ENCODE data around the gene FBXW7. TPM values are rescaled to one million over a fixed set of nuclear protein-coding genes. Genes with fewer than 3 reads are reported as not detected.

FBXW7 gene, protein sequence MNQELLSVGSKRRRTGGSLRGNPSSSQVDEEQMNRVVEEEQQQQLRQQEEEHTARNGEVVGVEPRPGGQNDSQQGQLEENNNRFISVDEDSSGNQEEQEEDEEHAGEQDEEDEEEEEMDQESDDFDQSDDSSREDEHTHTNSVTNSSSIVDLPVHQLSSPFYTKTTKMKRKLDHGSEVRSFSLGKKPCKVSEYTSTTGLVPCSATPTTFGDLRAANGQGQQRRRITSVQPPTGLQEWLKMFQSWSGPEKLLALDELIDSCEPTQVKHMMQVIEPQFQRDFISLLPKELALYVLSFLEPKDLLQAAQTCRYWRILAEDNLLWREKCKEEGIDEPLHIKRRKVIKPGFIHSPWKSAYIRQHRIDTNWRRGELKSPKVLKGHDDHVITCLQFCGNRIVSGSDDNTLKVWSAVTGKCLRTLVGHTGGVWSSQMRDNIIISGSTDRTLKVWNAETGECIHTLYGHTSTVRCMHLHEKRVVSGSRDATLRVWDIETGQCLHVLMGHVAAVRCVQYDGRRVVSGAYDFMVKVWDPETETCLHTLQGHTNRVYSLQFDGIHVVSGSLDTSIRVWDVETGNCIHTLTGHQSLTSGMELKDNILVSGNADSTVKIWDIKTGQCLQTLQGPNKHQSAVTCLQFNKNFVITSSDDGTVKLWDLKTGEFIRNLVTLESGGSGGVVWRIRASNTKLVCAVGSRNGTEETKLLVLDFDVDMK
- total RNA-seq: 10 to 100 TPM; 35.3 to 36.8 TPM

DNA sequence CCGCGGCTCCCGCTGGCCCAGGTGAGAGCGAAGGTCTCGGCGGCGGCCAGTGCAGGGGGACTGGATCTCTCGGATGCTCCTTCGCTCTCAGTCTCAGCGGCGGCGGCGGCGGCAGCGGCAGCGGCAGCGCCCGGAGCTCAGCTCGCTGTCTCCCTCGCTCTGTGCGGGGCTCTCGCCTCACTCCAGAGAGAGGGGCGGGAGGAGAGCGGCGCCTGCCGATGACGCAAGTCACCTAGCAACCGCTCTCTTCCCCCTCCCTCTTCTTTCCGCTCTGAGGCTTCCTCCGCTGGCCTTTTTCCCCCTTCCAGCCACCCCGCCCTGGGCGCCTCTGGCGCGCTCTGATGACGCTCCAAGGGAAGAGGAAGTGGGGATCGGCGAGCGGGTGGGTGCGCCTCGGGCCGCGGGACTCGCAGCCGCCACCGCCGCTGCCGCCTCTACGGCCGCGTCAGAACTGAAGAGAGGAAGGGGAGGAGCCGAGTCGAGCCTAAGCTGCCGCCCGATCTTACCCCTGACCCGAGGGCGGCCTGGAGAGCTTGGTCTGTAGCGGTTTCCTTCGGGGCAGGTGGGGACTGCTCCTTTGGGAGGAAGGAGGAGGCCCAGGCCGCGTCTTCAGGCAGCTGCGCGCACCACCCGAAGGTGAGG, at the start of gene FBXW7:
TSS of gene FBXW7 (minus strand) at position 190 of the 642 bp plus-strand sequence. CDS start 124,289 bp downstream, outside the sequence.

Small RNA genes lying within 50 kb of the gene (small RNA-seq; reads per million reads assigned to genes)
- 1.1 to 2.5 reads per million in 2 donors for gene MIR3140

Other genes starting within 250 kb of the FBXW7 start
- 1 to 10 TPM in 1 of 2 donors, under 1 TPM in 1; 0.67 to 1.0 TPM for gene TMEM154, start 143.9 kb upstream of the FBXW7 start, total RNA-seq
- gene TIGD4, start 243.6 kb upstream of the FBXW7 start, total RNA-seq: 1 to 10 TPM in 1 of 2 donors, under 1 TPM in 1; 1.00 to 1.7 TPM
- gene ARFIP1, start 243.9 kb upstream of the FBXW7 start, total RNA-seq: 10 to 100 TPM; 41.6 to 52.0 TPM